GM23338 (cell line): ENCODE measurements around the gene CRTC3. TPM values are rescaled to one million over a fixed set of nuclear protein-coding genes. Genes with fewer than 3 reads are reported as not detected.

Experiments
- ATAC-seq: fragments of 200-7000 bp; cut with Tn5 transposase; 3 replicates; pipeline ENCODE4 v1.9.1; 2020
- DNase-seq: peaks from one replicate; pipeline ENCODE4 v3.0.0-alpha.2; 2015; ENCODE audit warnings: low spot score
- H2AFZ ChIP-seq: fragments of 200-600 bp; sonication (generic); 2 replicates; pipeline ENCODE4 v1.8.0; 2016; ENCODE audit warnings: antibody characterized with exemption, mild to moderate bottlenecking, moderate library complexity
- H3F3A ChIP-seq: fragments of 200-600 bp; sonication (generic); replicated peaks from 2 replicates; pipeline ENCODE4 v1.8.0; 2017; ENCODE audit warnings: antibody characterized with exemption, mixed run types, low read depth
- H3K27ac ChIP-seq: fragments of 200-600 bp; sonication (generic); 2 replicates; pipeline ENCODE4 v1.6.1; 2016; ENCODE audit warnings: low read depth
- H3K27me3 ChIP-seq: fragments of 200-600 bp; sonication (generic); 2 replicates; pipeline ENCODE4 v1.8.0; 2016; ENCODE audit warnings: mild to moderate bottlenecking, mixed run types, moderate library complexity; ENCODE audit not compliant: insufficient read depth
- H3K36me3 ChIP-seq: fragments of 200-600 bp; sonication (generic); 2 replicates; pipeline ENCODE4 v1.8.0; 2016; ENCODE audit warnings: mild to moderate bottlenecking; ENCODE audit not compliant: insufficient read depth
- H3K4me1 ChIP-seq: fragments of 200-600 bp; sonication (generic); 2 replicates; pipeline ENCODE4 v1.8.0; 2016; ENCODE audit warnings: mild to moderate bottlenecking, moderate library complexity; ENCODE audit not compliant: insufficient read depth
- H3K4me2 ChIP-seq: fragments of 200-600 bp; sonication (generic); 2 replicates; pipeline ENCODE4 v1.7.1; 2017; ENCODE audit warnings: mixed run types
- H3K4me3 ChIP-seq: fragments of 200-600 bp; sonication (generic); 2 replicates; pipeline ENCODE4 v1.6.1; 2016; ENCODE audit warnings: mixed run types
- H3K79me2 ChIP-seq: fragments of 200-600 bp; sonication (generic); replicated peaks from 2 replicates; pipeline ENCODE4 v1.8.0; 2017; ENCODE audit warnings: mild to moderate bottlenecking; ENCODE audit not compliant: insufficient read depth
- H3K9me2 ChIP-seq: fragments of 200-600 bp; sonication (generic); 2 replicates; pipeline ENCODE4 v1.8.0; 2017; ENCODE audit not compliant: insufficient read depth
- H4K20me1 ChIP-seq: fragments of 200-600 bp; sonication (generic); replicated peaks from 2 replicates; pipeline ENCODE4 v1.8.0; 2017; ENCODE audit warnings: mild to moderate bottlenecking; ENCODE audit not compliant: insufficient read depth
- H3K27ac Mint-ChIP-seq: 2 replicates; pipeline ENCODE4 v1.8.0; 2020; ENCODE audit warnings: inconsistent platforms, mild to moderate bottlenecking, moderate library complexity, mixed read lengths
- H3K27me3 Mint-ChIP-seq: 3 replicates; pipeline ENCODE4 v1.8.0; 2022; ENCODE audit warnings: low read depth, mild to moderate bottlenecking, moderate library complexity, mixed read lengths, inconsistent platforms; ENCODE audit not compliant: insufficient read depth, poor library complexity
- H3K36me3 Mint-ChIP-seq: 3 replicates; pipeline ENCODE4 v1.8.0; 2021; ENCODE audit warnings: low read depth, mild to moderate bottlenecking, inconsistent platforms, moderate library complexity, mixed read lengths
- H3K4me1 Mint-ChIP-seq: 3 replicates; pipeline ENCODE4 v1.8.0; 2020; ENCODE audit warnings: mild to moderate bottlenecking, inconsistent platforms, mixed read lengths
- H3K4me3 Mint-ChIP-seq: 3 replicates; pipeline ENCODE4 v1.8.0; 2021; ENCODE audit warnings: moderate library complexity, mild to moderate bottlenecking, inconsistent platforms, mixed read lengths
- H3K9me3 Mint-ChIP-seq: 3 replicates; pipeline ENCODE4 v1.8.0; 2020; ENCODE audit warnings: moderate library complexity, mild to moderate bottlenecking, inconsistent platforms, mixed read lengths
- CREB1 ChIP-seq: fragments of 250-450 bp; sonication (Bioruptor Pico); IDR thresholded peaks from 2 replicates; pipeline ENCODE4 v1.5.0; 2020; ENCODE audit warnings: low read depth, mild to moderate bottlenecking, moderate library complexity
- EZH2 ChIP-seq: fragments of 200-600 bp; sonication (generic); IDR thresholded peaks from one replicate; pipeline ENCODE4 v1.8.0; 2017; ENCODE audit warnings: antibody characterized with exemption, mild to moderate bottlenecking, low read depth; ENCODE audit not compliant: unreplicated experiment
- EZH2phosphoT487 ChIP-seq: fragments of 200-600 bp; sonication (generic); IDR thresholded peaks from one replicate; pipeline ENCODE4 v1.8.1; 2018; ENCODE audit warnings: antibody characterized with exemption; ENCODE audit not compliant: unreplicated experiment
- JUNB ChIP-seq: IDR thresholded peaks from one replicate; pipeline ENCODE4 v1.6.1; 2016; ENCODE audit warnings: antibody characterized with exemption; ENCODE audit not compliant: unreplicated experiment
- NANOG ChIP-seq: IDR thresholded peaks from 2 replicates; pipeline ENCODE4 v1.6.1; 2016; ENCODE audit warnings: antibody characterized with exemption, borderline replicate concordance
- POLR2AphosphoS5 ChIP-seq: IDR thresholded peaks from 2 replicates; pipeline ENCODE4 v1.6.1; 2016; ENCODE audit warnings: antibody characterized with exemption, low read depth
- STAT1 ChIP-seq: IDR thresholded peaks from one replicate; pipeline ENCODE4 v1.6.1; 2016; ENCODE audit warnings: antibody characterized with exemption; ENCODE audit not compliant: unreplicated experiment
- ZNF114 ChIP-seq: fragments of 250-450 bp; sonication (Bioruptor Pico); IDR thresholded peaks from 2 replicates; pipeline ENCODE4 v1.5.0; 2020; ENCODE audit warnings: mild to moderate bottlenecking, moderate library complexity
- ZNF331 ChIP-seq: fragments of 250-450 bp; sonication (Bioruptor Pico); IDR thresholded peaks from 2 replicates; pipeline ENCODE4 v1.5.0; 2020; ENCODE audit warnings: low read depth, mild to moderate bottlenecking, moderate library complexity
- polyA plus RNA-seq: library from polyadenylated mRNA; unstranded; fragments of >200 nt; fragmentation: Nextera tagmentation; extraction: Ambion mirVana; gene quantifications from 2 replicates; pipeline ENCODE4 v1.2.1, GENCODE V29; 2016
- total RNA-seq: library from RNA; depleted of rRNA; stranded (reverse); fragments of >200 nt; shearing (Covaris generic); gene quantifications from 2 replicates; pipeline ENCODE4 v1.2.3, GENCODE V29; 2014
- TF ChIP-seq, protein P1 (sequence below), 2 experiments: fragments of 200-600 bp in 1 of 2; sonication (generic) in 1 of 2; conservative IDR thresholded peaks; 2 replicates each; pipeline versions ENCODE4 v1.5.1 to v1.6.1; 2016 to 2017; ENCODE audit warnings: antibody characterized with exemption in 2 of 2, low read depth in 2 of 2, mild to moderate bottlenecking in 2 of 2, moderate library complexity in 1 of 2
- TF ChIP-seq, protein P2 (sequence below): IDR thresholded peaks from one replicate; pipeline ENCODE4 v1.6.1; 2018; ENCODE audit warnings: antibody characterized with exemption; ENCODE audit not compliant: unreplicated experiment
- TF ChIP-seq, protein P3 (sequence below): fragments of 250-450 bp; sonication (Bioruptor Pico); IDR thresholded peaks from 2 replicates; pipeline ENCODE4 v1.5.0; 2020; ENCODE audit warnings: mild to moderate bottlenecking, moderate library complexity
- TF ChIP-seq, protein P4 (sequence below): IDR thresholded peaks from 2 replicates; pipeline ENCODE4 v1.6.1; 2016; ENCODE audit warnings: antibody characterized with exemption

The CRTC3 gene
- total and polyA plus RNA-seq, 2 experiments from 2014 or later = 2.8 to 3.8 TPM

DNA sequence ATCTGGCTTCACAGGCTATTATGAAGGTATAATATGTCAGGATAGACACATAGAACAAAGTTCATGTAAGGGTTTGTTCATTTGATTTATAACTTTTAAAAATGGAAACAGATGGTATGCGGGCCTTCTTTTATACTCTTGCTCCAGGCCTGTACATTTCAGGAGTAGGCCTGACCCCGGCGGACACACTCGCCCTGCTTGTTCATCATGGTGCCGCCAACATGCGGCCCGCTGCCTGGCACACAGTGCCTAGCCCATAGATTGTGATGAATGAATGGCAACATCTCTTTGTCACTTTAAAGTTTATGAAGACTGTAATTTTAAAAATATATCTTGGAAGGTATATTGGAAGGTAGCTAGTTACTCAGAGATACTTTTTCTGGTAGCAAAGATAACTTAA lies 95.3 kb downstream of the CRTC3 start:
- Mint-ChIP-seq H3K4me3 (no peak overlapping the region), H3K9me3 (no peaks in the 10 kb centered on the region), H3K27ac (no peak overlapping the region), H3K36me3 (0 out of 3 replicates have a peak, but pooled peaks cover 2% of the 10 kb centered on the region), H3K4me1 (no peaks in the 10 kb centered on the region; the same call in 2 of the 3 replicates), H3K27me3 (peaks cover 3% of the 10 kb centered on the region)
- Histone ChIP-seq H3K27me3 (no peaks in the 10 kb centered on the region), H3K27ac (no peak overlapping the region), H3F3A (no peaks in the 10 kb centered on the region), H3K4me2 (no peak overlapping the region), H3K36me3 (no peaks in the 10 kb centered on the region; the same call in 1 of the 2 replicates), H3K4me1 (no peaks in the 10 kb centered on the region), H3K4me3 (no peak overlapping the region), H3K79me2 (no peaks in the 10 kb centered on the region), H2AFZ (no peak overlapping the region), H4K20me1 (no peaks in the 10 kb centered on the region), H3K9me2 (no peaks in the 10 kb centered on the region)
- ATAC-seq (no peak), DNase-seq (no peak)
- TF ChIP-seq EZH2 (no peak), NANOG (no peak), STAT1 (no peak), EZH2phosphoT487 (no peak), POLR2AphosphoS5 (no peak), ZNF331 (CRISPR knock-in tag) (no peak), ZNF114 (no peak), JUNB (no peak), CREB1 (CRISPR knock-in tag) (no peak)
- TF ChIP-seq, protein P1, sequence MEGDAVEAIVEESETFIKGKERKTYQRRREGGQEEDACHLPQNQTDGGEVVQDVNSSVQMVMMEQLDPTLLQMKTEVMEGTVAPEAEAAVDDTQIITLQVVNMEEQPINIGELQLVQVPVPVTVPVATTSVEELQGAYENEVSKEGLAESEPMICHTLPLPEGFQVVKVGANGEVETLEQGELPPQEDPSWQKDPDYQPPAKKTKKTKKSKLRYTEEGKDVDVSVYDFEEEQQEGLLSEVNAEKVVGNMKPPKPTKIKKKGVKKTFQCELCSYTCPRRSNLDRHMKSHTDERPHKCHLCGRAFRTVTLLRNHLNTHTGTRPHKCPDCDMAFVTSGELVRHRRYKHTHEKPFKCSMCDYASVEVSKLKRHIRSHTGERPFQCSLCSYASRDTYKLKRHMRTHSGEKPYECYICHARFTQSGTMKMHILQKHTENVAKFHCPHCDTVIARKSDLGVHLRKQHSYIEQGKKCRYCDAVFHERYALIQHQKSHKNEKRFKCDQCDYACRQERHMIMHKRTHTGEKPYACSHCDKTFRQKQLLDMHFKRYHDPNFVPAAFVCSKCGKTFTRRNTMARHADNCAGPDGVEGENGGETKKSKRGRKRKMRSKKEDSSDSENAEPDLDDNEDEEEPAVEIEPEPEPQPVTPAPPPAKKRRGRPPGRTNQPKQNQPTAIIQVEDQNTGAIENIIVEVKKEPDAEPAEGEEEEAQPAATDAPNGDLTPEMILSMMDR (conservative IDR thresholded peaks at IDR 0.05; ENCODE audit: low read depth in 2 of 2) = no peak
- TF ChIP-seq, protein P2, sequence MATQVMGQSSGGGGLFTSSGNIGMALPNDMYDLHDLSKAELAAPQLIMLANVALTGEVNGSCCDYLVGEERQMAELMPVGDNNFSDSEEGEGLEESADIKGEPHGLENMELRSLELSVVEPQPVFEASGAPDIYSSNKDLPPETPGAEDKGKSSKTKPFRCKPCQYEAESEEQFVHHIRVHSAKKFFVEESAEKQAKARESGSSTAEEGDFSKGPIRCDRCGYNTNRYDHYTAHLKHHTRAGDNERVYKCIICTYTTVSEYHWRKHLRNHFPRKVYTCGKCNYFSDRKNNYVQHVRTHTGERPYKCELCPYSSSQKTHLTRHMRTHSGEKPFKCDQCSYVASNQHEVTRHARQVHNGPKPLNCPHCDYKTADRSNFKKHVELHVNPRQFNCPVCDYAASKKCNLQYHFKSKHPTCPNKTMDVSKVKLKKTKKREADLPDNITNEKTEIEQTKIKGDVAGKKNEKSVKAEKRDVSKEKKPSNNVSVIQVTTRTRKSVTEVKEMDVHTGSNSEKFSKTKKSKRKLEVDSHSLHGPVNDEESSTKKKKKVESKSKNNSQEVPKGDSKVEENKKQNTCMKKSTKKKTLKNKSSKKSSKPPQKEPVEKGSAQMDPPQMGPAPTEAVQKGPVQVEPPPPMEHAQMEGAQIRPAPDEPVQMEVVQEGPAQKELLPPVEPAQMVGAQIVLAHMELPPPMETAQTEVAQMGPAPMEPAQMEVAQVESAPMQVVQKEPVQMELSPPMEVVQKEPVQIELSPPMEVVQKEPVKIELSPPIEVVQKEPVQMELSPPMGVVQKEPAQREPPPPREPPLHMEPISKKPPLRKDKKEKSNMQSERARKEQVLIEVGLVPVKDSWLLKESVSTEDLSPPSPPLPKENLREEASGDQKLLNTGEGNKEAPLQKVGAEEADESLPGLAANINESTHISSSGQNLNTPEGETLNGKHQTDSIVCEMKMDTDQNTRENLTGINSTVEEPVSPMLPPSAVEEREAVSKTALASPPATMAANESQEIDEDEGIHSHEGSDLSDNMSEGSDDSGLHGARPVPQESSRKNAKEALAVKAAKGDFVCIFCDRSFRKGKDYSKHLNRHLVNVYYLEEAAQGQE = no peak
- TF ChIP-seq, protein P3, sequence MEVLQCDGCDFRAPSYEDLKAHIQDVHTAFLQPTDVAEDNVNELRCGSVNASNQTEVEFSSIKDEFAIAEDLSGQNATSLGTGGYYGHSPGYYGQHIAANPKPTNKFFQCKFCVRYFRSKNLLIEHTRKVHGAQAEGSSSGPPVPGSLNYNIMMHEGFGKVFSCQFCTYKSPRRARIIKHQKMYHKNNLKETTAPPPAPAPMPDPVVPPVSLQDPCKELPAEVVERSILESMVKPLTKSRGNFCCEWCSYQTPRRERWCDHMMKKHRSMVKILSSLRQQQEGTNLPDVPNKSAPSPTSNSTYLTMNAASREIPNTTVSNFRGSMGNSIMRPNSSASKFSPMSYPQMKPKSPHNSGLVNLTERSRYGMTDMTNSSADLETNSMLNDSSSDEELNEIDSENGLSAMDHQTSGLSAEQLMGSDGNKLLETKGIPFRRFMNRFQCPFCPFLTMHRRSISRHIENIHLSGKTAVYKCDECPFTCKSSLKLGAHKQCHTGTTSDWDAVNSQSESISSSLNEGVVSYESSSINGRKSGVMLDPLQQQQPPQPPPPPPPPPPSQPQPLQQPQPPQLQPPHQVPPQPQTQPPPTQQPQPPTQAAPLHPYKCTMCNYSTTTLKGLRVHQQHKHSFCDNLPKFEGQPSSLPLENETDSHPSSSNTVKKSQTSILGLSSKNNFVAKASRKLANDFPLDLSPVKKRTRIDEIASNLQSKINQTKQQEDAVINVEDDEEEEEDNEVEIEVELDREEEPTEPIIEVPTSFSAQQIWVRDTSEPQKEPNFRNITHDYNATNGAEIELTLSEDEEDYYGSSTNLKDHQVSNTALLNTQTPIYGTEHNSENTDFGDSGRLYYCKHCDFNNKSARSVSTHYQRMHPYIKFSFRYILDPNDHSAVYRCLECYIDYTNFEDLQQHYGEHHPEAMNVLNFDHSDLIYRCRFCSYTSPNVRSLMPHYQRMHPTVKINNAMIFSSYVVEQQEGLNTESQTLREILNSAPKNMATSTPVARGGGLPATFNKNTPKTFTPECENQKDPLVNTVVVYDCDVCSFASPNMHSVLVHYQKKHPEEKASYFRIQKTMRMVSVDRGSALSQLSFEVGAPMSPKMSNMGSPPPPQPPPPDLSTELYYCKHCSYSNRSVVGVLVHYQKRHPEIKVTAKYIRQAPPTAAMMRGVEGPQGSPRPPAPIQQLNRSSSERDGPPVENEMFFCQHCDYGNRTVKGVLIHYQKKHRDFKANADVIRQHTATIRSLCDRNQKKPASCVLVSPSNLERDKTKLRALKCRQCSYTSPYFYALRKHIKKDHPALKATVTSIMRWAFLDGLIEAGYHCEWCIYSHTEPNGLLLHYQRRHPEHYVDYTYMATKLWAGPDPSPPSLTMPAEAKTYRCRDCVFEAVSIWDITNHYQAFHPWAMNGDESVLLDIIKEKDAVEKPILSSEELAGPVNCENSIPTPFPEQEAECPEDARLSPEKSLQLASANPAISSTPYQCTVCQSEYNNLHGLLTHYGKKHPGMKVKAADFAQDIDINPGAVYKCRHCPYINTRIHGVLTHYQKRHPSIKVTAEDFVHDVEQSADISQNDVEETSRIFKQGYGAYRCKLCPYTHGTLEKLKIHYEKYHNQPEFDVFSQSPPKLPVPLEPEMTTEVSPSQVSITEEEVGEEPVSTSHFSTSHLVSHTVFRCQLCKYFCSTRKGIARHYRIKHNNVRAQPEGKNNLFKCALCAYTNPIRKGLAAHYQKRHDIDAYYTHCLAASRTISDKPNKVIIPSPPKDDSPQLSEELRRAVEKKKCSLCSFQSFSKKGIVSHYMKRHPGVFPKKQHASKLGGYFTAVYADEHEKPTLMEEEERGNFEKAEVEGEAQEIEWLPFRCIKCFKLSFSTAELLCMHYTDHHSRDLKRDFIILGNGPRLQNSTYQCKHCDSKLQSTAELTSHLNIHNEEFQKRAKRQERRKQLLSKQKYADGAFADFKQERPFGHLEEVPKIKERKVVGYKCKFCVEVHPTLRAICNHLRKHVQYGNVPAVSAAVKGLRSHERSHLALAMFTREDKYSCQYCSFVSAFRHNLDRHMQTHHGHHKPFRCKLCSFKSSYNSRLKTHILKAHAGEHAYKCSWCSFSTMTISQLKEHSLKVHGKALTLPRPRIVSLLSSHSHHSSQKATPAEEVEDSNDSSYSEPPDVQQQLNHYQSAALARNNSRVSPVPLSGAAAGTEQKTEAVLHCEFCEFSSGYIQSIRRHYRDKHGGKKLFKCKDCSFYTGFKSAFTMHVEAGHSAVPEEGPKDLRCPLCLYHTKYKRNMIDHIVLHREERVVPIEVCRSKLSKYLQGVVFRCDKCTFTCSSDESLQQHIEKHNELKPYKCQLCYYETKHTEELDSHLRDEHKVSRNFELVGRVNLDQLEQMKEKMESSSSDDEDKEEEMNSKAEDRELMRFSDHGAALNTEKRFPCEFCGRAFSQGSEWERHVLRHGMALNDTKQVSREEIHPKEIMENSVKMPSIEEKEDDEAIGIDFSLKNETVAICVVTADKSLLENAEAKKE (CRISPR knock-in tag) = no peak
- TF ChIP-seq, protein P4, sequence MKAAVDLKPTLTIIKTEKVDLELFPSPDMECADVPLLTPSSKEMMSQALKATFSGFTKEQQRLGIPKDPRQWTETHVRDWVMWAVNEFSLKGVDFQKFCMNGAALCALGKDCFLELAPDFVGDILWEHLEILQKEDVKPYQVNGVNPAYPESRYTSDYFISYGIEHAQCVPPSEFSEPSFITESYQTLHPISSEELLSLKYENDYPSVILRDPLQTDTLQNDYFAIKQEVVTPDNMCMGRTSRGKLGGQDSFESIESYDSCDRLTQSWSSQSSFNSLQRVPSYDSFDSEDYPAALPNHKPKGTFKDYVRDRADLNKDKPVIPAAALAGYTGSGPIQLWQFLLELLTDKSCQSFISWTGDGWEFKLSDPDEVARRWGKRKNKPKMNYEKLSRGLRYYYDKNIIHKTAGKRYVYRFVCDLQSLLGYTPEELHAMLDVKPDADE = no peak
